HG03045 (cell line): ENCODE data around the gene CACNA1E.

Experiments
- ATAC-seq: cut with Tn5 transposase; IDR thresholded peaks from one replicate; pipeline ENCODE4 v1.9.1; 2021; ENCODE audit warnings: mild to moderate bottlenecking, moderate library complexity; ENCODE audit not compliant: unreplicated experiment

Gene CACNA1E

GRCh38 chr1:181559142-181559541, 75.8 kb downstream of the CACNA1E start:
- no peak for ATAC-seq

- no peak for ATAC-seq
Observed at GRCh38 chr1:181562395-181562794, 79.1 kb downstream of the CACNA1E start.

GRCh38 chr1:181568736-181569135, 85.4 kb downstream of the CACNA1E start:
- ATAC-seq: no peak

GRCh38 chr1:181577475-181577874, 94.2 kb downstream of the CACNA1E start:
- ATAC-seq: no peak

GRCh38 chr1:181583598-181583997, 100.3 kb downstream of the CACNA1E start:
- ATAC-seq: no peak

GRCh38 chr1:181587870-181588438, 104.6 kb downstream of the CACNA1E start:
- no peak for ATAC-seq

GRCh38 chr1:181588631-181589030, 105.3 kb downstream of the CACNA1E start:
- no peak for ATAC-seq

GRCh38 chr1:181592255-181592859, 109.0 kb downstream of the CACNA1E start:
- no peak for ATAC-seq

- ATAC-seq: no peak
Observed at GRCh38 chr1:181593042-181593441, 109.7 kb downstream of the CACNA1E start.

GRCh38 chr1:181594553-181594952, 111.2 kb downstream of the CACNA1E start:
- ATAC-seq: no peak

GRCh38 chr1:181595234-181595633, 111.9 kb downstream of the CACNA1E start:
- ATAC-seq: no peak

- ATAC-seq: no peak
Observed at GRCh38 chr1:181601186-181601950, 118.1 kb downstream of the CACNA1E start.

- ATAC-seq: no peak
Observed at GRCh38 chr1:181603735-181604410, 120.6 kb downstream of the CACNA1E start.

- no peak for ATAC-seq
Observed at GRCh38 chr1:181604482-181605249, 121.3 kb downstream of the CACNA1E start.

- ATAC-seq: no peak
Observed at GRCh38 chr1:181607524-181607923, 124.2 kb downstream of the CACNA1E start.

- no peak for ATAC-seq
Observed at GRCh38 chr1:181608386-181608785, 125.1 kb downstream of the CACNA1E start.

GRCh38 chr1:181608948-181609347, 125.6 kb downstream of the CACNA1E start:
- ATAC-seq: no peak

- ATAC-seq: no peak
Observed at GRCh38 chr1:181612100-181612499, 128.8 kb downstream of the CACNA1E start.

- no peak for ATAC-seq
Observed at GRCh38 chr1:181618559-181618958, 135.2 kb downstream of the CACNA1E start.

- no peak for ATAC-seq
Observed at GRCh38 chr1:181620183-181620582, 136.9 kb downstream of the CACNA1E start.

GRCh38 chr1:181623850-181624249, 140.5 kb downstream of the CACNA1E start:
- no peak for ATAC-seq
